IPS DF 6.9 (cell line): ENCODE results near the gene PDP2.
"Not testable (repeated sequence)": the region's sequence is repeated elsewhere in the genome, so short reads cannot be mapped to it uniquely, and the experiment has no call there.

ENCODE experiments used
- DNase-seq: peaks from one replicate; pipeline ENCODE4 v3.0.0-alpha.2; 2013; ENCODE audit warnings: low read depth, low spot score
- H3K27ac ChIP-seq: one replicate; pipeline ENCODE4 v1.5.1; 2013; ENCODE audit warnings: low read length, control low read depth
- H3K27me3 ChIP-seq: 2 replicates; pipeline ENCODE4 v1.6.1; 2013; ENCODE audit warnings: mild to moderate bottlenecking, low read length; ENCODE audit not compliant: control insufficient read depth, insufficient read depth
- H3K36me3 ChIP-seq: 2 replicates; pipeline ENCODE4 v1.6.1; 2013; ENCODE audit warnings: low read length; ENCODE audit not compliant: control insufficient read depth, insufficient read depth
- H3K4me1 ChIP-seq: 2 replicates; pipeline ENCODE4 v1.6.1; 2013; ENCODE audit warnings: low read length; ENCODE audit not compliant: control insufficient read depth, insufficient read depth
- H3K4me3 ChIP-seq: 2 replicates; pipeline ENCODE4 v1.5.1; 2013; ENCODE audit warnings: mild to moderate bottlenecking, low read length
- H3K9me3 ChIP-seq: 2 replicates; pipeline ENCODE4 v1.6.1; 2013; ENCODE audit warnings: low read length, inconsistent platforms; ENCODE audit not compliant: control insufficient read depth, insufficient read depth
- WGBS: extraction: QIAGEN DNeasy Blood & Tissue Kit; methylation state at CpG from one replicate; pipeline ENCODE4 v1.1.7; 2013; ENCODE audit warnings: mixed read lengths, missing lambda C conversion rate; ENCODE audit not compliant: insufficient read length, insufficient coverage; 5-methylcytosine and 5-hydroxymethylcytosine counted together

Gene PDP2

GRCh38 chr16:66895689-66895979 lies 15.3 kb downstream of the PDP2 start:
- Histone ChIP-seq H3K4me3 (no peak overlapping the region), H3K4me1 (peaks cover 1% of the 10 kb centered on the region; the same call in 1 of the 2 replicates), H3K36me3 (no peaks in the 10 kb centered on the region), H3K9me3 (no peaks in the 10 kb centered on the region), H3K27ac (no peak overlapping the region), H3K27me3 (no peaks in the 10 kb centered on the region)
- no peak for DNase-seq
- WGBS, result no CpG with 5 or more reads among the region's 5 CpGs

DNA sequence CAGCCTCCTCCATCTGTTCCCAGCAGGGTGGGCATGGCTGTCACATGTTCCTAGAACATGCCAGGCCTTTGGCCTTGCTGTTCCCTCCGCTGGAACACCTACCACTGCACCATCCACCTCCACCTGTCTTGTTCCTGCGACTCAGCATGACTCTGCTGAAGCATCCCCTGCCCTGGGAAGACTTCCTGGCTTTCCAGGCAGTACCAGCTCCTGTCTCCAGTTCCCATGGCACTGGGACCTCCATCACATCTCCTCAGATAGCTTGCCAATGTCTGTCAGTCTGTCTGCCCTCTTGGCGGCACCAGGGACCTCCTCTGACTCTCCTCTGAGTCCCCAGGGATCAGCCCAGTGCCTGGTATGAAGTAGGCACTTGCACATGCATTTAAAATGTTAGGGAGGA lies 15.7 kb downstream of the PDP2 start:
- WGBS, result no CpG with 5 or more reads among the region's 3 CpGs
- H3K27me3 ChIP-seq, result no peaks in the 10 kb centered on the region
- no peak overlapping the region for H3K4me3 ChIP-seq
- H3K4me1 ChIP-seq, result peaks cover 1% of the 10 kb centered on the region; the same call in 1 of the 2 replicates
- H3K9me3 ChIP-seq, result no peaks in the 10 kb centered on the region
- DNase-seq, result no peak
- H3K36me3 ChIP-seq, result no peaks in the 10 kb centered on the region
- no peak overlapping the region for H3K27ac ChIP-seq

DNA sequence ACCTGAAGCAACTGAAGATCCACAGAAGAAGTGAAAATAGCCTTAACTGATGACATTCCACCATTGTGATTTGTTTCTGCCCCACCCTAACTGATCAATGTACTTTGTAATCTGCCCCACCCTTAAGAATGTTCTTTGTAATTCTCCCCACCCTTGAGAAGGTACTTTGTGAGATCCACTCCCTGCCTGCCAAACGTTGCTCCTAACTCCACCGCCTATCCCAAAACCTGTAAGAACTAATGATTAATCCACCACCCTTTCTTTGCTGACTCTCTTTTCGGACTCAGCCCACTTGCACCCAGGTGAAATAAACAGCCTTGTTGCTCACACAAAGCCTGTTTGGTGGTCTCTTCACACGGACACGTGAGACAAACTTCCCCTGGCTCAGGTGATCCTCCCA lies 16.4 kb downstream of the PDP2 start:
- not testable (repeated sequence) for H3K4me3 ChIP-seq, H3K27me3 ChIP-seq, H3K9me3 ChIP-seq, H3K36me3 ChIP-seq, H3K4me1 ChIP-seq, DNase-seq, H3K27ac ChIP-seq
- WGBS, result no CpG with 5 or more reads among the region's 5 CpGs

- Histone ChIP-seq H3K4me3 (no peak overlapping the region), H3K27ac (no peak overlapping the region), H3K4me1 (peaks cover 1% of the 10 kb centered on the region; the same call in 1 of the 2 replicates), H3K36me3 (no peaks in the 10 kb centered on the region), H3K27me3 (no peaks in the 10 kb centered on the region), H3K9me3 (no peaks in the 10 kb centered on the region)
- WGBS, result no CpG with 5 or more reads among the region's 3 CpGs
- no peak for DNase-seq
Observed at GRCh38 chr16:66898207-66898606, 17.9 kb downstream of the PDP2 start.

GRCh38 chr16:66898933-66899309 lies 18.6 kb downstream of the PDP2 start:
- H3K27ac ChIP-seq, result no peak overlapping the region
- H3K4me1 ChIP-seq, result peaks cover 1% of the 10 kb centered on the region; the same call in 1 of the 2 replicates
- H3K9me3 ChIP-seq, result no peaks in the 10 kb centered on the region
- no CpG with 5 or more reads among the region's 2 CpGs for WGBS
- H3K4me3 ChIP-seq, result no peak overlapping the region
- no peaks in the 10 kb centered on the region for H3K36me3 ChIP-seq
- no peak for DNase-seq
- no peaks in the 10 kb centered on the region for H3K27me3 ChIP-seq

GRCh38 chr16:66899310-66899944 lies 19.1 kb downstream of the PDP2 start:
- peaks cover 1% of the 10 kb centered on the region; the same call in 1 of the 2 replicates for H3K4me1 ChIP-seq
- H3K9me3 ChIP-seq, result no peaks in the 10 kb centered on the region
- H3K27ac ChIP-seq, result no peak overlapping the region
- no CpG with 5 or more reads among the region's 6 CpGs for WGBS
- H3K27me3 ChIP-seq, result no peaks in the 10 kb centered on the region
- H3K4me3 ChIP-seq, result no peak overlapping the region
- no peaks in the 10 kb centered on the region for H3K36me3 ChIP-seq
- DNase-seq, result no peak

DNA sequence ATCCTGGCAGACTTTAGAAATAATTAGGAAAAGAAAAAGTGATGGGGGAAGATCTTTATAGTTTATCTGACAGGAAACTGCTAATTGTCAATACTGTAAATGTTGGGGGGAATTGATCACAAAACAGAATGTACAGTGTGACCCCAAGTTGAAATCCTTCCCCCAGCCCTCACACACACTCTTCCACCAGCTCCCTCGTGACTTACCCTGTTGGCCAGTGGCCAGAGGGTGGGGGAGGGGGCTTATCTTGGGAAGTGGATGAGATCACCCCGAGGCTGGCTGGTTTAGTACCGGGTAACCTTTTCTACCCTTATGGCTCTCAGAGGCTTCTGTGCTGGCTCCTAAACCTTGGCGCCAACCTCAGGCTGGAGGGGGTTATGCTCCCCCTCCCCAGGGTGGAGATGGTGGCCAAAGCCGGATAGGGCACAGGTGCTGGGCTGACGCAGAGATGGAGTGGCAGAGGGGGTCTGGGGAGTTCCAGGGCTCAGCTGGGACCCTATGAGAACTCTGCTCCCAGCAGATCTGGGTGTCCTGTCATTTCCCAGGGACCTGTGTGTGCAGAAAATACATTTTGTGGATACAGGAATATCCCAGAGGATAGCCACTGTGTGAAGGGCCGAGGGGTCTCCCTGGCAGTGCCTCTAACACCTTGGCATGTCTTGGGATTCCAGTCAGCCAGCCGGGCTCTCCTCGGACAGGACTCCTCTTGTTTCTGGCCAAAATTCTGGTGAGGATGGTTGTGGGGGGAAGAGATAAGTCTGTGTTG lies 19.8 kb downstream of the PDP2 start:
- no CpG with 5 or more reads among the region's 9 CpGs for WGBS
- H3K4me1 ChIP-seq, result peaks cover 1% of the 10 kb centered on the region; the same call in 1 of the 2 replicates
- no peaks in the 10 kb centered on the region for H3K9me3 ChIP-seq
- H3K36me3 ChIP-seq, result no peaks in the 10 kb centered on the region
- no peak for DNase-seq
- no peaks in the 10 kb centered on the region for H3K27me3 ChIP-seq
- H3K4me3 ChIP-seq, result no peak overlapping the region
- H3K27ac ChIP-seq, result no peak overlapping the region

GRCh38 chr16:66900721-66901441 lies 20.6 kb downstream of the PDP2 start:
- WGBS, result no CpG with 5 or more reads among the region's 7 CpGs
- Histone ChIP-seq H3K4me3 (no peak overlapping the region), H3K4me1 (peaks cover 3% of the 10 kb centered on the region; the same call in 1 of the 2 replicates), H3K27ac (no peak overlapping the region), H3K9me3 (no peaks in the 10 kb centered on the region), H3K36me3 (no peaks in the 10 kb centered on the region), H3K27me3 (no peaks in the 10 kb centered on the region)
- DNase-seq, result no peak

DNA sequence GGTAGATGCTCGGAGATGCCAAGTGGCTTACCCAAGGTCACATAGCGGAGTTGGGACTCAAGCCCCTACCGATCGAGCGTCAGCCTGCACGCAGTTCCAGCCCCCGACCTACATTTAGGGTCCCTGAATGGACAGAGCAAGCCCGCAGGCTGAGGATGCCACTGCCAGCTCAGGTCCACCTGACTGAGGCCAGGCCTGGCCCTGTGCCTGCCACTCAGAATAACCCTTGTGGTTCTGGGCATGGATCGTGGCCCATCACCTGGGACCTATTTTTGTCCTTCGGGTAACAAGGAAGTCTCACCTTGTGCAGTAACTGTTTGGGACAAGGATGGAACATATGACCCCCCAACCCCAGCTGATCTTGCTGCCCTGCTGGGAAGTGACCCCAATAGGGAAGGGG lies 21.3 kb downstream of the PDP2 start:
- no peak overlapping the region for H3K4me3 ChIP-seq
- peaks cover 3% of the 10 kb centered on the region; the same call in 1 of the 2 replicates for H3K4me1 ChIP-seq
- no CpG with 5 or more reads among the region's 10 CpGs for WGBS
- no peaks in the 10 kb centered on the region for H3K9me3 ChIP-seq
- DNase-seq, result no peak
- no peaks in the 10 kb centered on the region for H3K27me3 ChIP-seq
- H3K36me3 ChIP-seq, result no peaks in the 10 kb centered on the region
- H3K27ac ChIP-seq, result no peak overlapping the region

DNA sequence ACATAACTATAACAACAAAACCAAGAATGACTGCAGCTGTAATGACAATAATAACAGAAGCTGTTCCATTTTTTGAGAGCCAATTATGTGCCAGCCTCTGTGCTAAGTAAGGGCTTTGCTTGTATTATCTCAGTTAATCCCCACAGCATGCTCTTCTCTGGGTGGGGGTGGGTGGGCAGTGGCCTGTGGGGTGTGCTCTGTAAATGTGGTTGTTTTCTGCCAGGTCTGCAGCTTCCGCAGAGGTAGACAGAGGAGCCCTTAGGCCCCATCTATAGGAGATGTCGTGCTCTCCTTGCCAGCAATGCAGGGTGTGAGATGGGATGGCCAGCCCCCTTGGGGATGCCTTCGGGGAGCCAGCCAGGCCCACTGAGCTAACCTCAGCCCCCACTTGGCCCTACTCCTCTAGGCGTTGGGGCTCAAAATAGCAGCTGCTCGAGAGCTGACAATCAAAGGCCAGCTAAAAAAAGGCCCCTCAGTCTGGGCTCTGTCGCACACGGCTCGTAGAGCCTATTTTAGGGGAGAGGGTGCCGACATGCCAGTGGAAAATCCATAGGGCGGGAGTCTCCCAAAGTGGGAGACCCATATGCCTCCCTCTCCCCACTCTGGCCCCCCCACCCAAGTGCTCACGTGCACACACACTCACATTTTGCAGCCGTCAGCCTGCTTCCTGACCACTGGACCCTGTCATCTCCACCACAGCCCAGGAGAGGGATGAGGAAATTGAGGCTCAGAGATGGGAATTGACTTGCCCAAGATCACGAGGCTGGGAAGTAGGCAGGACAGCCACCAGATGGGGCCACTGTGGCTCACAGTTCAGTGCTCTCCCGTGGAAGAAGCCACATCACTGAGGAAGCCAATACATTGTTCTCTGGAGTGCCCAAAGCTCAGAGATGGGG lies 22.6 kb downstream of the PDP2 start:
- H3K27me3 ChIP-seq, result no peaks in the 10 kb centered on the region
- no peaks in the 10 kb centered on the region for H3K9me3 ChIP-seq
- no peak for DNase-seq
- no peak overlapping the region for H3K27ac ChIP-seq
- no peak overlapping the region for H3K4me3 ChIP-seq
- WGBS, result no CpG with 5 or more reads among the region's 14 CpGs
- H3K36me3 ChIP-seq, result no peaks in the 10 kb centered on the region
- peaks cover 3% of the 10 kb centered on the region; the same call in 1 of the 2 replicates for H3K4me1 ChIP-seq
